Panc1 (cell line): ENCODE results near the gene TTC23.

Source experiments
- CTCF ChIP-seq: fragments of 450-650 bp; IDR thresholded peaks from 2 replicates; pipeline ENCODE4 v1.5.1; 2017; ENCODE audit warnings: mild to moderate bottlenecking
- SIN3A ChIP-seq: IDR thresholded peaks from 2 replicates; pipeline ENCODE4 v1.6.1; 2012; ENCODE audit warnings: low read depth, mild to moderate bottlenecking, low read length, moderate library complexity, borderline replicate concordance; ENCODE audit not compliant: insufficient read depth
- TCF7L2 ChIP-seq: IDR thresholded peaks from 2 replicates; pipeline ENCODE4 v1.6.1; 2011; ENCODE audit warnings: mild to moderate bottlenecking, low read depth, low read length, inconsistent platforms

GRCh38 chr15:99172989-99173388 lies 76.4 kb downstream of the TTC23 start:
- TF ChIP-seq CTCF, result no peak
- TF ChIP-seq SIN3A, result no peak
- TF ChIP-seq TCF7L2, result no peak
